NT2/D1 (cell line): Measurements from ENCODE around the gene PDE1C.

ENCODE experiments used
- DNase-seq: peaks from one replicate; pipeline ENCODE4 v3.0.0-alpha.2; 2011; ENCODE audit warnings: low read depth, low spot score
- H3K27me3 ChIP-seq: 2 replicates; pipeline ENCODE4 v1.6.0; 2011; ENCODE audit warnings: mild to moderate bottlenecking; ENCODE audit not compliant: insufficient read length, insufficient read depth
- H3K36me3 ChIP-seq: 2 replicates; pipeline ENCODE4 v1.6.1; 2011; ENCODE audit warnings: mild to moderate bottlenecking, low read length, mixed read lengths; ENCODE audit not compliant: insufficient read depth, insufficient read length
- H3K4me1 ChIP-seq: 2 replicates; pipeline ENCODE4 v1.5.1; 2011; ENCODE audit not compliant: insufficient read depth, insufficient read length
- H3K4me3 ChIP-seq: 2 replicates; pipeline ENCODE4 v1.5.1; 2011; ENCODE audit warnings: low read depth; ENCODE audit not compliant: insufficient read length
- H3K9ac ChIP-seq: 2 replicates; pipeline ENCODE4 v1.6.0; 2011; ENCODE audit warnings: low read depth; ENCODE audit not compliant: insufficient read length
- H3K9me3 ChIP-seq: 2 replicates; pipeline ENCODE4 v1.5.1; 2011; ENCODE audit warnings: mild to moderate bottlenecking, low read length; ENCODE audit not compliant: insufficient read depth
- SUZ12 ChIP-seq: IDR thresholded peaks from 2 replicates; pipeline ENCODE4 v1.6.1; 2011; ENCODE audit not compliant: insufficient read length, insufficient read depth; ENCODE audit errors: extremely low read depth
- YY1 ChIP-seq: IDR thresholded peaks from 2 replicates; pipeline ENCODE4 v1.6.1; 2011; ENCODE audit not compliant: insufficient read length, insufficient read depth
- ZNF274 ChIP-seq: IDR thresholded peaks from 2 replicates; pipeline ENCODE4 v1.6.1; 2011; ENCODE audit warnings: mild to moderate bottlenecking, low read depth, low read length

PDE1C gene

GRCh38 chr7:31747553-31747952 lies 322.7 kb downstream of the PDE1C start:
- H3K4me3 ChIP-seq = no peak overlapping the region
- H3K27me3 ChIP-seq = peaks cover 4% of the 10 kb centered on the region
- no peaks in the 10 kb centered on the region for H3K4me1 ChIP-seq
- no peak for DNase-seq
- H3K9me3 ChIP-seq = 0 out of 2 replicates have a peak, but pooled peaks cover 5% of the 10 kb centered on the region
- no peaks in the 10 kb centered on the region for H3K36me3 ChIP-seq
- no peak overlapping the region for H3K9ac ChIP-seq
- TF ChIP-seq ZNF274 (no peak), YY1 (no peak), SUZ12 (no peak)

GRCh38 chr7:31744294-31744874 lies 325.8 kb downstream of the PDE1C start:
- H3K9ac ChIP-seq = no peak overlapping the region
- TF ChIP-seq ZNF274 (no peak), YY1 (no peak), SUZ12 (no peak)
- H3K4me1 ChIP-seq = peaks cover 3% of the 10 kb centered on the region
- 0 out of 2 replicates have a peak, but pooled peaks cover 5% of the 10 kb centered on the region for H3K9me3 ChIP-seq
- DNase-seq = peak; percentile 64
- no peaks in the 10 kb centered on the region for H3K36me3 ChIP-seq
- H3K27me3 ChIP-seq = peaks cover 4% of the 10 kb centered on the region
- H3K4me3 ChIP-seq = no peak overlapping the region

- Histone ChIP-seq H3K4me1 (peaks cover 3% of the 10 kb centered on the region), H3K27me3 (peaks cover 4% of the 10 kb centered on the region), H3K4me3 (no peak overlapping the region), H3K9ac (no peak overlapping the region), H3K36me3 (no peaks in the 10 kb centered on the region), H3K9me3 (no peaks in the 10 kb centered on the region)
- TF ChIP-seq SUZ12 = no peak
- TF ChIP-seq ZNF274 = no peak
- no peak for TF ChIP-seq YY1
- no peak for DNase-seq
These were observed 328.4 kb downstream of the PDE1C start for GRCh38 chr7:31741852-31742251.

GRCh38 chr7:31735991-31736982 lies 333.9 kb downstream of the PDE1C start:
- no peaks in the 10 kb centered on the region for H3K9me3 ChIP-seq
- H3K36me3 ChIP-seq = no peaks in the 10 kb centered on the region
- no peak overlapping the region for H3K4me3 ChIP-seq
- H3K27me3 ChIP-seq = no peaks in the 10 kb centered on the region
- DNase-seq = peak; percentile 84
- H3K9ac ChIP-seq = no peak overlapping the region
- no peaks in the 10 kb centered on the region for H3K4me1 ChIP-seq
- no peak for TF ChIP-seq SUZ12
- no peak for TF ChIP-seq YY1
- no peak for TF ChIP-seq ZNF274

- H3K9ac ChIP-seq = no peak overlapping the region
- H3K9me3 ChIP-seq = no peaks in the 10 kb centered on the region
- no peaks in the 10 kb centered on the region for H3K36me3 ChIP-seq
- no peak for DNase-seq
- H3K27me3 ChIP-seq = no peaks in the 10 kb centered on the region
- no peak overlapping the region for H3K4me3 ChIP-seq
- TF ChIP-seq SUZ12 = no peak
- no peaks in the 10 kb centered on the region for H3K4me1 ChIP-seq
These were observed 335.8 kb downstream of the PDE1C start for GRCh38 chr7:31734456-31734855.

- Histone ChIP-seq H3K36me3 (no peaks in the 10 kb centered on the region), H3K9me3 (no peaks in the 10 kb centered on the region), H3K4me3 (no peak overlapping the region), H3K27me3 (no peaks in the 10 kb centered on the region), H3K9ac (no peak overlapping the region), H3K4me1 (no peaks in the 10 kb centered on the region)
- TF ChIP-seq SUZ12 = no peak
- no peak for TF ChIP-seq ZNF274
- no peak for TF ChIP-seq YY1
- DNase-seq = no peak
These were observed 340.9 kb downstream of the PDE1C start for GRCh38 chr7:31729195-31729804.

GRCh38 chr7:31724696-31725095 lies 345.5 kb downstream of the PDE1C start:
- Histone ChIP-seq H3K36me3 (no peaks in the 10 kb centered on the region), H3K27me3 (no peaks in the 10 kb centered on the region), H3K4me1 (no peaks in the 10 kb centered on the region), H3K9ac (no peak overlapping the region), H3K4me3 (no peak overlapping the region), H3K9me3 (no peaks in the 10 kb centered on the region)
- TF ChIP-seq SUZ12 (no peak), YY1 (no peak), ZNF274 (no peak)
- no peak for DNase-seq
